ENCODE data around the gene FAM111B. TPM values are rescaled to one million over a fixed set of nuclear protein-coding genes. Genes with fewer than 3 reads are reported as not detected.
A peak's percentile ranks its signal among the peaks of the same experiment; 100 is the strongest.

The FAM111B gene
- total and polyA plus RNA-seq, 2 of the 4 experiments (the other 2 are of a cell fraction), result 3.2 to 9.3 TPM

GRCh38 chr11:59112494-59112893 is 5.5 kb downstream of the FAM111B start:
- ATAC-seq (ENCODE audit: low read depth), result peak; percentile 56
- dilution Hi-C loops (cut with HindIII; ENCODE audit: low sequenced_read_pairs, unreplicated experiment), result no loop called here

More at GRCh38 chr11:59112494-59112893, 5.5 kb downstream of the FAM111B start:
- Histone ChIP-seq H2AK5ac (ENCODE audit: low read depth, low read length) (no peak overlapping the region), H2BK5ac (ENCODE audit: low read depth, low read length, poor library complexity, severe bottlenecking) (no peak overlapping the region), H2BK15ac (ENCODE audit: low read depth, low read length) (no peak overlapping the region), H3K79me1 (ENCODE audit: low read depth in 1 of 2, low read length in 2 of 2) (peaks cover under 1 to 6% of the 10 kb centered on the region in 2 experiments; a peak in 3 of 4 replicates), H3K4me1 (ENCODE audit: control insufficient read depth, insufficient read depth, low read length) (no peaks in the 10 kb centered on the region), H4K20me1 (ENCODE audit: insufficient read depth, low read length) (no peaks in the 10 kb centered on the region), H4K5ac (ENCODE audit: low read depth, low read length) (no peak overlapping the region), H3K56ac (ENCODE audit: extremely low read depth, insufficient read depth, low read length) (no peak overlapping the region), H3K36me3 (ENCODE audit: control insufficient read depth, insufficient read depth, low read length) (peaks cover 5% of the 10 kb centered on the region; the same call in 1 of the 2 replicates), H3K27ac (ENCODE audit: insufficient read depth, low read length) (no peak overlapping the region), H3K23ac (ENCODE audit: low read depth, low read length) (no peak overlapping the region), H3K27me3 (ENCODE audit: control insufficient read depth, insufficient read depth, low read length) (no peaks in the 10 kb centered on the region), H2BK120ac (ENCODE audit: low read depth, low read length) (no peak overlapping the region), H3K14ac (replicated peaks; ENCODE audit: low read depth, low read length) (no peak overlapping the region), H3K18ac (ENCODE audit: low read depth, low read length) (no peak overlapping the region), H4K8ac (ENCODE audit: low read depth in 2 of 2, low read length in 2 of 2) (no peak overlapping the region), H3K4me2 (ENCODE audit: low read depth, low read length) (no peak overlapping the region), H3K4ac (ENCODE audit: low read depth, low read length) (no peak overlapping the region), H2AFZ (replicated peaks; ENCODE audit: low read length, poor library complexity) (no peak overlapping the region), H2BK20ac (ENCODE audit: low read depth, low read length) (no peak overlapping the region), H4K91ac (ENCODE audit: insufficient read depth, low read depth, low read length) (no peak overlapping the region), H3K9me1 (ENCODE audit: insufficient read depth, low read length) (no peaks in the 10 kb centered on the region), H3K9ac (ENCODE audit: low read depth, low read length) (no peak overlapping the region), H2AK9ac (replicated peaks; ENCODE audit: low read depth, low read length, poor library complexity) (no peak overlapping the region), H3K9me3 (ENCODE audit: control insufficient read depth, insufficient read depth, low read length) (0 out of 2 replicates have a peak, but pooled peaks cover 2% of the 10 kb centered on the region), H3K4me3 (ENCODE audit: insufficient read depth, low read depth, low read length) (no peak overlapping the region)
- DNase-seq, result peak; percentile 39
- no CpG with 5 or more reads among the region's 2 CpGs for WGBS, 2 experiments (ENCODE audit: extremely low coverage in 2 of 2, insufficient read length in 1 of 2)
- POLR2A ChIA-PET (ENCODE audit: unreplicated experiment), result no interaction called here
- TF ChIP-seq ELK1 (IDR thresholded peaks at IDR 0.05; ENCODE audit: borderline replicate concordance, low read depth, low read length) (no peak), CTCF (conservative IDR thresholded peaks at IDR 0.05; ENCODE audit: low read depth, low read length) (no peak), NFE2L2 (IDR thresholded peaks at IDR 0.05; ENCODE audit: low read depth, low read length) (no peak), USF2 (IDR thresholded peaks at IDR 0.05; ENCODE audit: low read depth, low read length) (no peak), MAZ (IDR thresholded peaks at IDR 0.05; ENCODE audit: borderline replicate concordance, low read depth, low read length) (no peak), CHD1 (IDR thresholded peaks at IDR 0.05; ENCODE audit: low read depth, low read length) (no peak), BHLHE40 (IDR thresholded peaks at IDR 0.05; ENCODE audit: low read depth, low read length) (no peak), SMC3 (IDR thresholded peaks at IDR 0.05; ENCODE audit: low read depth, low read length) (no peak), RAD21 (IDR thresholded peaks at IDR 0.05; ENCODE audit: low read length) (no peak), POLR2A (IDR thresholded peaks at IDR 0.05; ENCODE audit: low read depth, low read length) (no peak), FOS (IDR thresholded peaks at IDR 0.05; ENCODE audit: low read depth, low read length) (no peak), MAFK (IDR thresholded peaks at IDR 0.05; ENCODE audit: low read depth, low read length) (no peak), RFX5 (IDR thresholded peaks at IDR 0.05; ENCODE audit: low read depth, low read length) (no peak), RCOR1 (IDR thresholded peaks at IDR 0.05; ENCODE audit: insufficient replicate concordance, low read length) (no peak), MXI1 (IDR thresholded peaks at IDR 0.05; ENCODE audit: borderline replicate concordance, low read depth, low read length) (no peak), CEBPB (IDR thresholded peaks at IDR 0.05; ENCODE audit: low read depth, low read length) (no peak)
- intact Hi-C loops (cut with micrococcal nuclease) (no loop called here), in situ Hi-C loops (cut with MboI; ENCODE audit: low sequenced_read_pairs) (no loop called here)
- no TSS peak for BruUV-seq (replicated peaks)
- CTCF ChIA-PET, result no interaction called here
